Effector CD8-positive, alpha-beta T cell (primary cell): ENCODE data around the gene MESP1.

Experiments
- DNase-seq: peaks from one replicate; lab custom pipeline; 2025; lab: John Stamatoyannopoulos, UW

MESP1 gene

GRCh38 chr15:89724621-89725020 is 26.4 kb downstream of the MESP1 start:
- no peak for DNase-seq

DNA sequence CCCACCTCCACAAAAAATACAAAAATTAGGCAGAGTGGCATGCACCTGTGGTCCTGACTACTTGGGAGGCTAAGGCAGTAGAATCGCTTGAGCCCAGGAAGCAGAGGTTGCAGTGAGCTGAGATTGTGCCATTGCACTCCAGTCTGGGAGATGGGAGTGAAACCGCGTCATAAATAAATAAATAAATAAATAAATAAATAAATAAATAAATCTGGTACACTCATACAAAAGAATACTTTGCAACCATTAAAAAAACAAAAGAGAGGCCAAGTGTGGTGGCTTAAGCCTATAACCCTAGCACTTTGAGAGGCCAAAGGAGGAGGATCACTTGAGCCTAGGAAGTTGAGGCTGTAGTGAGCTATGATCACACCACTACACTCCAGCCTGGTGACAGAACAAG is 28.0 kb downstream of the MESP1 start:
- DNase-seq = no peak

- no peak for DNase-seq
These were observed 36.3 kb downstream of the MESP1 start for GRCh38 chr15:89714775-89715174.

GRCh38 chr15:89707577-89707976 is 43.5 kb downstream of the MESP1 start:
- DNase-seq = no peak

- no peak for DNase-seq
These were observed 46.6 kb downstream of the MESP1 start for GRCh38 chr15:89704411-89704810.
